GM12892 (cell line): ENCODE results near the gene CPLX1. TPM values are rescaled to one million over a fixed set of nuclear protein-coding genes. Genes with fewer than 3 reads are reported as not detected.

Source experiments
- DNase-seq: peaks from one replicate; pipeline ENCODE4 v3.0.0; 2011; ENCODE audit not compliant: insufficient read length
- FAIRE-seq: peaks from 2 replicates; lab custom pipeline; 2011; peaks lifted over from hg19 to GRCh38; lab: Jason Lieb, UNC
- POLR2A ChIP-seq: IDR thresholded peaks from 2 replicates; pipeline ENCODE4 v1.6.1; 2011; ENCODE audit warnings: low read depth, low read length, control low read depth
- POLR2AphosphoS5 ChIP-seq: IDR thresholded peaks from 2 replicates; pipeline ENCODE4 v1.6.1; 2011; ENCODE audit warnings: low read depth, low read length, control low read depth
- TAF1 ChIP-seq: IDR thresholded peaks from 2 replicates; pipeline ENCODE4 v1.6.1; 2011; ENCODE audit warnings: low read depth, mild to moderate bottlenecking, control low read depth, low read length, borderline replicate concordance
- polyA plus RNA-seq: library from polyadenylated mRNA; unstranded; fragments of >200 nt; gene quantifications from one replicate; pipeline ENCODE4 v1.2.1, GENCODE V29; 2012; ENCODE audit warnings: missing spikeins, inconsistent platforms; ENCODE audit not compliant: missing spikeins

Gene CPLX1
- polyA plus RNA-seq, result not detected

DNA sequence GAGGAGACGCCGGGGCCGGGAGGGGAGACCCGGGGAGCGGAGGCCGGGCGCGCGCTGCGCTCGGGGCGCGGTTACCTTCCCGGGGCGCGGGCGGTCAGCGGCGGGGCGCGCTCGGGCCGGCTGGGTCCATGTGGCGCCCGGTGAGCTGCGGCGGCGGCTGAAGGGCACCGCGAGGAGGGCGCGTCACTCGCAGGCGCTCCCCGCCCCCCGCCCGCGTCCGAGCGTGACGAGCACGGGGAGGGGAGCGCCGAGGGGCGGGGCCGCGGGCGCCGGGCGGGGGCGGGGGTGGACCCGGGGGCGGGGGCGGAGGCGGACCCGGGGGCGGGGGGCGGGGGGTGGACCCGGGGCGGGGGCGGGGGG lies at the start of gene CPLX1:
TSS of gene CPLX1 (minus strand) at position 159 of the 360 bp plus-strand sequence. CDS start 1,607 bp downstream, outside the sequence.
- DNase-seq, result no peak
- TF ChIP-seq POLR2A (no peak), POLR2AphosphoS5 (no peak), TAF1 (no peak)
- no peak for FAIRE-seq

DNA sequence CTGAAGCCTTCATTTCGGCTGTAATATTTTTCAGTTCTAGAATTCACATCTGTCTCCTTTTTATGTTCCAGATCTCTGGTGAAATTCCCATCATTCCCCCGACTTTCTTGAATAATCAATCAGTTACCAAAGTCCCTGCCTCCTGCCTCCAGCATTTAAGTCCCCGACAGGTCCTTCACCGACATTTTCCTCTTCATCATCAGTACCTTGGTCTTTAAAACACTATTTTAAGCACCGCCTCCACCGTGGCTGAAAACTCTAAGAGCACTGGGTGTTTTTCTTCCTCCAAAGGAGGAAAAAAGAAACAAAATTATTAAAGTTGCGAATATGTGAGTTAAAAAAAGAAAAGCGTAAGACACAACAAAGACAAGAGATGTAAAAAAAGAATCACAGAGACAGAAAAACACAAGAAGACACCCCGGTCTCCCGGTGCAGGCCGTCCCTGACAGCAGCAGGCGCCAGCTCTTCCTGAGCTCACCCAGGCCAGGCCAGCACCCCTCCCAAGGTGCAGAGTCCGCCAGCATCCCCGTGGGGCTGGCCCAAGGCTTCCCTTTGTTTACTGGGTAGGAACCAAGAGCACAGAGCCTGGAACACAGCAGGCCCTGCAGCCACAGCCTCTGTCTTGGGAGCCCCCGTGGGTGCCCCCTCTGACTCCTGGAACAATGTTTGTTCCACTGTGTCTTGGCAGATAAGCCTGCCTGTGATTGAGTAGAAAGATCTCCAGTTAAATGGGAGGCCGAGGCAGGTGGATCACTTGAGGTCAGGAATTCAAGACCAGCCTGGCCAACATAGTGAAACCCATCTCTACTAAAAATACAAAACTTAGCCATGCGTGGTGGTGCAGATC lies 49.3 kb upstream of the CPLX1 start:
- TF ChIP-seq POLR2A, result no peak
- TF ChIP-seq POLR2AphosphoS5, result no peak
- no peak for TF ChIP-seq TAF1
- DNase-seq (no peak), FAIRE-seq (no peak)

- DNase-seq (no peak), FAIRE-seq (no peak)
- no peak for TF ChIP-seq TAF1
Observed at GRCh38 chr4:874056-874455, 48.1 kb upstream of the CPLX1 start.

DNA sequence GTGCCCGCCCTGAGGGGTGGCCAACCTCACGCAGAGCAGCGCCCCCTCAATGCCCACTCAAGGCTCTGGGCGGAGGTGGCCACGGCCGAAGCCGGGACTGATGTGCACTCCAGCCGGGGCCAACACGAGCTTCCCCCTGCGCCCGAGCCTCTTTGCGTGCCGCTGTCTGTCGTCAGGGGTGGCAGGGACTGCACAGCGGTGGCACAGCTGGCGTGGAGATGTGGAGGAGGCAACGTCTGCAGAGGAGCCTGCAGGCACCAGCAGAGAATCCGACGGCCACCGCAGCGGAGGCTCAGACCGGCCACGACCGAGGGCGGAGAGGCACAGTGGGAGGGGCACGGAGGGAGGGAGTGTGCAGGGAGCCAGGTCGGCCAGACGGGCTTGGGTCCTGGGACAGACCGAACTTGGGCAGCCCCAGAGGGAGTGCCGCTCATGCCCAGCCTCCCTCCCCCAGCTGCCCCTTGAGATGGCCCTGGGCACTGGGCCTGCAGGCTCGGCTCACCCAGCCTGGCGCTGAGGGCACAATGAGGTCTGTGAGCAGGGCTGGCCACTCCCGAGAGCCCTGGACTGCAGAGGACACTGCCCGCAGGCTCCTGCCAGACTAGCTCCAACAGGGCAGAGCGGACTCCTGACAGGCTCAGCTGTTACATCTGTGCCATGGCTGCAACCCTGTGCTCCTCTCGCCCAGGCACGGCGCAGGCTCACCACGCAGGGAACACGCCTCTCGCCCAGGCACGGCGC lies 46.5 kb upstream of the CPLX1 start:
- TF ChIP-seq TAF1, result no peak
- DNase-seq (no peak), FAIRE-seq (no peak)

DNA sequence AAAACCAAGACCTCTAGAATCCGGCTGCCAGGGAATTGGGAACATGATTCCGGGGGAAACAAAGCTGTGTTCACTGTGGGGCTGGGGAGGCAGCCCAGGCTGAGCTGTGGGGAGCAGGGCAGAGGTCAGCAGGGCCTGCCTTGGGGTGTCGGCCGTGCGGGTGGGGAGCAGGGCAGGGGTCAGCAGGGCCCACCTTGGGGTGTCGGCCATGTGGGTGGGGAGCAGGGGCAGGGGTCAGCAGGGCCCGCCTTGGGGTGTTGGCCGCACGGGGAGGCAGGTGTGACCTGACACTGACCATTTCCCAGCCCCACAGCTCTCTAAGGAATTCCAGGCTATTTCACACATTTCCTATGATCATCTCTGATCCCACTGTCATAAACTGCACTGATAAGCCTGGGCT lies 45.6 kb upstream of the CPLX1 start:
- FAIRE-seq (no peak), DNase-seq (no peak)
- no peak for TF ChIP-seq POLR2AphosphoS5
- no peak for TF ChIP-seq TAF1
- TF ChIP-seq POLR2A, result no peak

GRCh38 chr4:870951-871350 lies 45.0 kb upstream of the CPLX1 start:
- DNase-seq, result no peak
- TF ChIP-seq POLR2A (no peak), TAF1 (no peak), POLR2AphosphoS5 (no peak)
- no peak for FAIRE-seq

GRCh38 chr4:869776-870175 lies 43.8 kb upstream of the CPLX1 start:
- FAIRE-seq (no peak), DNase-seq (no peak)
- no peak for TF ChIP-seq TAF1
- TF ChIP-seq POLR2A, result no peak
- TF ChIP-seq POLR2AphosphoS5, result no peak; the same call in 1 of the 2 replicates

DNA sequence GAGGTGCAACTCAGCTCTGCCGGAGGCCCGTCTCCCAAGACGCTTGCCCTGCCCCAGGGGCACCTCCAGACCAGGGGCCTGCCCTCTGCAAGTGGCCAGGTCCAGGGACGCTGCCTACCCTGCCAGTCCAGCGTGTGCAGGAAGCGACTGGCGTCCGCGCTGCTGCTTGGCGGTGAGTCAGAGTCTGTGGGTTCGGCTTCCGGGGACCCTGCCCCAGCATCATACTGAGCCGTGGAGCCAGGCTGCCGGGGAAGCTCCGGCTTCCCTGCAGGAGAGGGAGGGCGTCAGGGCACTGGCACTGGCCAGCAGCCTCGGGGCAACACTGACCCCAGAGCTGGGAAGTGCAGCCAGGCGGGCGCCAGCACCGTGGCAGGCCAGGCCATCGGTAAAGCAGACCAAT lies 42.5 kb upstream of the CPLX1 start:
- FAIRE-seq (no peak), DNase-seq (no peak)
- TF ChIP-seq POLR2AphosphoS5 (no peak), POLR2A (no peak), TAF1 (no peak)

GRCh38 chr4:867526-868250 lies 41.8 kb upstream of the CPLX1 start:
- no peak for FAIRE-seq
- DNase-seq, result no peak
- no peak for TF ChIP-seq POLR2A
- TF ChIP-seq TAF1, result no peak
- TF ChIP-seq POLR2AphosphoS5, result no peak

GRCh38 chr4:866761-867390 lies 40.9 kb upstream of the CPLX1 start:
- DNase-seq (no peak), FAIRE-seq (no peak)

More at GRCh38 chr4:866761-867390, 40.9 kb upstream of the CPLX1 start:
- TF ChIP-seq POLR2AphosphoS5 (no peak), TAF1 (no peak), POLR2A (no peak)
